ENCODE results near the gene COL2A1.

The COL2A1 gene

DNA sequence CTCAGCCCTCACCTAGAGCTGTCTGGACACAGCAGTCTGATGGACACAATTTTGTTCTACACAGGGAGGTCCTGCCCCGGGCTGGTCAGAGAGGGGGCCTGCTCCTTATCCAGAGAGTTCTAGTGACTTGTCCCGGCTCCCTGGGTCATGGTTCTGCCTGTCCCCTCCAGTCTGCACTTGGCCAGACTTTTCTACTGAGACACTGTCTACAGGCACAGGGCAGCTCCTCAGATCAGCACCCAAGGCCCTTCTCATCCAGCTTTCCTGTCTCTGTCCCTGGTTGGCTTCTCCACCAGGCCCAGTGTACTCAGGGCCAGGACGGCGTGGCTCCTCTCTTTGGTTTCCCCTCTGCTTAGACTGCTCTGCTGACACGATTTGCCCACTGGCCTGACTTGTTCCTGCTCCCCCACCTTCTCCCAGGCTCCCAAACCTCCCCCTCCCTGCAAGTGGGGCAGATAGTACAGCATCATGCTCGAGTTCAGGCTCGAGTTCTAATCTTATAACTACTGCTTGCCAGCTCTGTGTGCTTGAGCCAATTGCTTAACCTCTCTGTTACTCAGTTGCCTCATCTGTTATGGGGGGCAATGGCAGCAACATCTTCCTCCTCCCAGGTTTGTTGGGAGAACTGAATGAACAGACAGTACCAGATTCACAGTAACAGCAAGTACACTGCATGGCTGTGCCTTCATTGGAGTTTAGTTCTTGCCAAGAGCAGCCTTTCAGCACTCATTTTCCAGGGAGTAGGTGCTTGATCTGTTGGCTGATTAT is 22.0 kb upstream of the COL2A1 start:
- no peak for DNase-seq (ENCODE audit: extremely low read depth, low read depth)
- no peak overlapping the region for H3K4me3 ChIP-seq (replicated peaks; ENCODE audit: low read depth, low read length)
- TF ChIP-seq, protein P1, sequence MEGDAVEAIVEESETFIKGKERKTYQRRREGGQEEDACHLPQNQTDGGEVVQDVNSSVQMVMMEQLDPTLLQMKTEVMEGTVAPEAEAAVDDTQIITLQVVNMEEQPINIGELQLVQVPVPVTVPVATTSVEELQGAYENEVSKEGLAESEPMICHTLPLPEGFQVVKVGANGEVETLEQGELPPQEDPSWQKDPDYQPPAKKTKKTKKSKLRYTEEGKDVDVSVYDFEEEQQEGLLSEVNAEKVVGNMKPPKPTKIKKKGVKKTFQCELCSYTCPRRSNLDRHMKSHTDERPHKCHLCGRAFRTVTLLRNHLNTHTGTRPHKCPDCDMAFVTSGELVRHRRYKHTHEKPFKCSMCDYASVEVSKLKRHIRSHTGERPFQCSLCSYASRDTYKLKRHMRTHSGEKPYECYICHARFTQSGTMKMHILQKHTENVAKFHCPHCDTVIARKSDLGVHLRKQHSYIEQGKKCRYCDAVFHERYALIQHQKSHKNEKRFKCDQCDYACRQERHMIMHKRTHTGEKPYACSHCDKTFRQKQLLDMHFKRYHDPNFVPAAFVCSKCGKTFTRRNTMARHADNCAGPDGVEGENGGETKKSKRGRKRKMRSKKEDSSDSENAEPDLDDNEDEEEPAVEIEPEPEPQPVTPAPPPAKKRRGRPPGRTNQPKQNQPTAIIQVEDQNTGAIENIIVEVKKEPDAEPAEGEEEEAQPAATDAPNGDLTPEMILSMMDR (IDR thresholded peaks at IDR 0.05; ENCODE audit: low read depth, low read length, missing control alignments) = no peak

DNA sequence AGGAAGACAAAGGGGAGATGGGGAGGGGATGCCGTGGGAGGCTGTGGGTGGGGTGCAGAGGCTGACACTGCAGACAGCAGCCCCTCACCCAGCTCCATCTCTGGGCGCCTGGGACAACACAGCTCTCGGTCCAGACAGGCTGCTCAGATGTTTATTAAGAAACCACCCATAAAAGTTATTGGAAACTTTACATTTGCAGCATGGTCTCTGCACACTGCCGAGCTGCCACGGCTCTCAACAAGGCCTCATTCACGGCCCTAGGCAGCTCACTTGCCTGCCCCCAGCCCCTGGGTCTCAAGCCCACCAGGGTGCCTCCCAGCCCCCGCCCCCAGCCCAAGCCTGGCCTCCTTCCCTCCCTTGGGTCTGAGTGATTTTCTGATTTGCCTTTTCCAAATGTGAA is 21.0 kb upstream of the COL2A1 start:
- H3K4me3 ChIP-seq (replicated peaks; ENCODE audit: low read depth, low read length) = no peak overlapping the region
- no peak for DNase-seq (ENCODE audit: extremely low read depth, low read depth)
- TF ChIP-seq, protein P1 (IDR thresholded peaks at IDR 0.05; ENCODE audit: low read depth, low read length, missing control alignments) = no peak

DNA sequence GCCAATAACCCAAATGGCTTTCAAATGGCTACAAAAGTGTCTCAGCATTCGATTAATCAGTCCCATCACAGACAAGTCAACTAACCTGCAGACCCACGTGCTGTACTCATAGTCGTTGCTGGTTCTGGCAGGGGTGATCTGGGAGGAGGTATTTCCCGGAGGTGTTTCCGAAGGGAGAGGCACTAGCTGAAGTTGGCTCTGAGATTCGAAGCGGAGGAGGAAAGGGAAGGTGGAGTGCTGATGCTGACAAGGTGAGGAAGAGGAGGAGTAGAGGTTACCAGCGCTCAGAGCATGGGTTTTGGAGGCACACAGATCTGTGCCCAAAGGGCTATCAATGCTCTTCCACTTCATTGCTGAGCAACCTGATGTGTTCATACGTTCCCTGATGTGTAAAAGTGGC is 20.5 kb upstream of the COL2A1 start:
- DNase-seq (ENCODE audit: extremely low read depth, low read depth) = no peak
- no peak overlapping the region for H3K4me3 ChIP-seq (replicated peaks; ENCODE audit: low read depth, low read length)
- TF ChIP-seq, protein P1 (IDR thresholded peaks at IDR 0.05; ENCODE audit: low read depth, low read length, missing control alignments) = no peak

DNA sequence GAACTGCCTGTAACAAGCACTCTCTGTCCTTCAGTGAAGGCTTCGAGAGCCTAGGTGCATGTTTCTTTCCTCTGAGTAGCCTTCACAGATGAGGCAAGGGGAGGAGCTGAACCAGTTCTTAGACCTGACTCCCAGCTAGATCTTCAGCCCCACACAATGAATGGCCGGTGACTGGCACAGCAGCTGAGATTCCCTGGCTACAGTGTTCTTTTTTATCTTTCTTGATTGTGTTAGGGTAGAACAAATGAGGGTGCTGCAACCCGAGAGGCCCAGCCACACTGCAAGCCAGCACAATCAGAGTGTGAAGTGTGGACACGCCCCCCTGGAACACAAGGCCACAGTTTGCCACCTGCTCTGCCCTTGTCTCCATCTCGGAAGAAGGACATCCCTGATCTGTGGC is 19.1 kb upstream of the COL2A1 start:
- TF ChIP-seq, protein P1 (IDR thresholded peaks at IDR 0.05; ENCODE audit: low read depth, low read length, missing control alignments) = no peak
- DNase-seq (ENCODE audit: extremely low read depth, low read depth) = no peak
- H3K4me3 ChIP-seq (replicated peaks; ENCODE audit: low read depth, low read length) = no peak overlapping the region

DNA sequence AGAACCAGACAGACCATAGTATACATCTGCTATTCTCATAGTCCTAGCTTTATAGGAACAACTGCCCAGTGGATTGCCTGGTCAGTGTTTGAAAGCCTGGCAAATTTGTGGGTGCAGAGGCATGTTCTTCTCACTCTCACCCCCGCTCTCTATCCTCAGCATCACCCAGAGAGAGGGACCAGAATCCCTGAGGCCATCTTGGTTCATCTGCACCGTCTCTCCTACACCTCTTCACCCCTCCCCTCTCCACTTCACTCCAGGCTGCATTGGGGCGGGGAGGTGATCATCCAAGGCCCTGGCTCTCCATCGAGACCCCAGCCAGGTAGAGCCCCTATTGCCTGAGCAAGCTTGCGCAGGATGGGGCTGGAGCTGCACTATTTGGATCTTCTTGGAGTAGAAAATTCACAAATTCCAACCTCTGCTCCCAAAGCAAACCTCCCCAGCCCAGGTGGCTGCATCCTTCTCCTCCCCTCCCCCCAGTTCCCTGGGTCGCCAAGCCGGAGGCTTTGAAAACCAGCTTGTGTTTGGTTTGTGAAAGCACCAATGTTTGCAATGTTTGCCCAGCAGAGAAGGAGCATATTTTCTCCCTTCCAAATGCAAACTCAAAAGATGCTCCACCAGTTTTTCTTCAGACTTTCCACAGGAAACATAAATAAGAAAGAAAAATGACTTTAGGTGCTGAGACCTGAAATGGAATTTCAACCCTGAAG is 18.6 kb upstream of the COL2A1 start:
- no peak overlapping the region for H3K4me3 ChIP-seq (replicated peaks; ENCODE audit: low read depth, low read length)
- TF ChIP-seq, protein P1 (IDR thresholded peaks at IDR 0.05; ENCODE audit: low read depth, low read length, missing control alignments) = no peak
- no peak for DNase-seq (ENCODE audit: extremely low read depth, low read depth)

DNA sequence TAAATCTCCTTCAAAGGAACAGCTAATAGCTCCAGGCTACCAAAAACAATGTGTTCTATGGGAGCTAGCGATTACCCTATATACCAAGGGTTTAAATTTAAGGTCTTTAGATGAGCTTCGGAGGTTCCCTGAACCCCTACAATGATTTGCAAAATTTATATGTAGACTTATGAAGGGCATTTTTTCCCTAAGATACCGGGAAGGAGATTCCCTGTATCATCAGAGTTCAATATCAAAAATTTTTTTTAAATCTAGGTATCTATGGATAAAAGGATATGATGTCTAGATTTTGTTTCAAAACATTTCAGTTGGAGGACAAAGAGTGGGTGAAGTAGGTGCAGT is 17.9 kb upstream of the COL2A1 start:
- TF ChIP-seq, protein P1 (IDR thresholded peaks at IDR 0.05; ENCODE audit: low read depth, low read length, missing control alignments) = no peak
- no peak for DNase-seq (ENCODE audit: extremely low read depth, low read depth)
- no peak overlapping the region for H3K4me3 ChIP-seq (replicated peaks; ENCODE audit: low read depth, low read length)

All from HFF-Myc (cell line).